Mucosa of stomach (tissue), 1 donor: ENCODE results near the gene CITED2.

Experiments
- H3K27me3 ChIP-seq: one replicate; pipeline ENCODE4 v1.7.0; 2013; ENCODE audit warnings: mild to moderate bottlenecking, low read length; ENCODE audit not compliant: control insufficient read depth, insufficient read depth
- H3K36me3 ChIP-seq: one replicate; pipeline ENCODE4 v1.7.0; 2013; ENCODE audit warnings: low read length; ENCODE audit not compliant: control insufficient read depth, insufficient read depth
- H3K4me1 ChIP-seq: one replicate; pipeline ENCODE4 v1.7.0; 2013; ENCODE audit warnings: mild to moderate bottlenecking, low read length; ENCODE audit not compliant: control insufficient read depth, insufficient read depth
- H3K4me3 ChIP-seq: one replicate; pipeline ENCODE4 v1.7.0; 2013; ENCODE audit warnings: low read length
- H3K9ac ChIP-seq: one replicate; pipeline ENCODE4 v1.7.0; 2013; ENCODE audit warnings: mild to moderate bottlenecking, low read length, moderate library complexity
- H3K9me3 ChIP-seq: one replicate; pipeline ENCODE4 v1.7.0; 2013; ENCODE audit warnings: mild to moderate bottlenecking, low read length, moderate library complexity; ENCODE audit not compliant: control insufficient read depth
- donor health status: Pancreatic carcinoma.

CITED2 gene

DNA sequence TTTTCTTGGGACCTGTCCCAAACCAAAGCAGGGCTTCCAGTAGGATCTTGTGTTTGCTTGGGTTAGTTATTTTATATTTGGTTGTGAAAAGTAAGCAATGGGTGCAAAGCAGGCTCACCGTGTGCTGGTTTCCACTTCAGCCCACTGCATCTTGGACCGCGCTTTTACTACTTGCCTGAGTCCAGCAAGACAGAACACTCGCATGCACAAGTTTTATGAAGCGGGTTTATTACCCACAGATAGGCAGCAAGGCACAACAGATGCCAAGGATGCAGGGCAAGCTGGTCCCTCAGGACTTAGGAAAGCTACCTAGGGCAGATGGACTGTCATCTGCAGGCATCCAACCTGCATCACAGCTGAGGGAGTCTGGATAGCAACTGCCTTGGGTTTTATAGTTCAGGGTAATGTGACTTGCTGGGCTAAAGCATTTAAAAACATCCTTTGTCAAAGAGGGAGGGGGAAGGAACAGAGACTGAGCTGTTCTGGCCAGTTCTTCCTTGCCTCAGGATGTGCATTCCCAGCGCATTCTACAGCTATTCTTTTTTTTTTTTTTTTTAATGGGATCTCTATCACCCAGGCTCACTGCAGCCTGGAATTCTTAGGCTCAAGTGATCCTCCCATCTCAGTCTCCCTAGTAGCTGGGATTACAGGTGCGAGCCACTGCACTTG is 18.5 kb downstream of the CITED2 start:
- Histone ChIP-seq H3K36me3 (no peaks in the 10 kb centered on the region), H3K4me1 (no peaks in the 10 kb centered on the region), H3K4me3 (no peak overlapping the region), H3K27me3 (no peaks in the 10 kb centered on the region), H3K9ac (no peak overlapping the region), H3K9me3 (no peaks in the 10 kb centered on the region)

- no peak overlapping the region for H3K9ac ChIP-seq
- no peak overlapping the region for H3K4me3 ChIP-seq
- no peaks in the 10 kb centered on the region for H3K27me3 ChIP-seq
- no peaks in the 10 kb centered on the region for H3K36me3 ChIP-seq
- H3K9me3 ChIP-seq, result no peaks in the 10 kb centered on the region
- peaks cover 7% of the 10 kb centered on the region for H3K4me1 ChIP-seq
Measured at GRCh38 chr6:139355172-139355571, 19.3 kb downstream of the CITED2 start.

GRCh38 chr6:139354189-139354588 is 20.3 kb downstream of the CITED2 start:
- Histone ChIP-seq H3K27me3 (no peaks in the 10 kb centered on the region), H3K4me1 (peaks cover 15% of the 10 kb centered on the region), H3K9me3 (no peaks in the 10 kb centered on the region)

DNA sequence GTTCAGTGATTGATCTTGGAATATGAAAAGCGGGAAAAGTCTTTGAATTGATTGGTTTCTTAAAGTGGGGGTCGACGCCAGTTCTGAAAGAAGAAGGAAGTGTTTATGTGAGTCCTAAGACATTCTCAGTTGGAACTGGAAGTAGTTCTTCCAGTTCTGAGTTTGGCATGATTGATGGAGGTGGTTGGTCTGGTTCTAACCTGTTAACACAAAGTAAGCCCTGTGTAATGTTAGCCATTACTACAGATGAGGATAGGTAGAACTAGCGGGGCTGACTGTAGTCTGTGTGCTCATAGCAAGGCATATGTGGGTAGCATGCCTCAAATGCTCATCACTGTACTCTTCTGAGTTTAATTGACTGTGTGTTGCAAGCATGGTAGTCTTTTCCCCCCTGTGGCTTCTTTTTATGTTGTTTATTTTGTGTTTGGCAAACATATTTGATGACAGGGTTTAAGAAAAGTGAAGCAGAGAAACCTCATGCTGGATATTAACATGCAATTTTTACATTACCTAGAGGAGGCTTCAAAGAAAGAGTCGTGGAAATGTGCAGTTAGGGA is 24.9 kb downstream of the CITED2 start:
- Histone ChIP-seq H3K27me3 (no peaks in the 10 kb centered on the region), H3K4me1 (peaks cover 15% of the 10 kb centered on the region), H3K36me3 (no peaks in the 10 kb centered on the region), H3K4me3 (no peak overlapping the region), H3K9ac (no peak overlapping the region), H3K9me3 (no peaks in the 10 kb centered on the region)

More at GRCh38 chr6:139354189-139354588, 20.3 kb downstream of the CITED2 start:
- H3K9ac ChIP-seq, result no peak overlapping the region
- no peaks in the 10 kb centered on the region for H3K36me3 ChIP-seq
- H3K4me3 ChIP-seq, result no peak overlapping the region

GRCh38 chr6:139346392-139346791 is 28.1 kb downstream of the CITED2 start:
- Histone ChIP-seq H3K36me3 (no peaks in the 10 kb centered on the region), H3K9me3 (no peaks in the 10 kb centered on the region), H3K9ac (no peak overlapping the region), H3K27me3 (no peaks in the 10 kb centered on the region), H3K4me1 (peaks cover 15% of the 10 kb centered on the region), H3K4me3 (no peak overlapping the region)

DNA sequence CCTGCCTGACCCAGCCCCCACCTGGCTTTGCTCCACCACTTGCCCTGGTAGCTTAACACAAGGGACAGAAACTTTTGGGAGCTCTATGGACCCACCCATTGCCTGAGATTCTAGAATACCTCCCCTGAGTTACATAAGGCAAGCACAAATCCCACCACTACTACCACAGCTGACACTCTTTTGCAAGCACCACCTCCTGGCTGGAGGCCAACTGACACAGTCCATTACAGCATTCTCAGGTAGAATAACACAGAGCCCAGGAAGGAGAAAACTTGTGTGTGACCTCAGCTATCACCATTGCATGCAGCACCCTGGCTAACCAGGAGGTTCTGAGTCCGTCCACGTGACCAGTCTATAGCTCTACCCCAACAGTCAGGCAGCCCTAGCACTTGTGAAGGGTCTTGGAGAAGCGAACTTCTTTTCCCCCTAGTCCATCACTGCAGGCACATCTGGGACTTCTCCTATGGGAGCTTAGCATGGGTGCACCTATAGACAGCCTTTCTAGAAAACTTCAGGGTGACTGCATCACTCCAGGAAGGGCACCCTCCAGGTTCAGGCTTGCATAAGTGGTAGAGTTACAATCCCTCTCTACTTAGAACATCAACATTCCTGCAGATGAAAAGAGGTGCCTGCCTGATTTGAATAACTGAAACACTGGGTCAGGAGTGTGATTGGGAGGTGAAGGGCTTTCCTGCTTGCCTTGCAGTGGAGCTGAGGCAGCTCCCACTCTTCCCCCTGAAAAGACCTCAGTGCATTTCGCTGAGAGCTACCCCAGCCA is 30.1 kb downstream of the CITED2 start:
- H3K9ac ChIP-seq, result no peak overlapping the region
- H3K9me3 ChIP-seq, result no peaks in the 10 kb centered on the region

DNA sequence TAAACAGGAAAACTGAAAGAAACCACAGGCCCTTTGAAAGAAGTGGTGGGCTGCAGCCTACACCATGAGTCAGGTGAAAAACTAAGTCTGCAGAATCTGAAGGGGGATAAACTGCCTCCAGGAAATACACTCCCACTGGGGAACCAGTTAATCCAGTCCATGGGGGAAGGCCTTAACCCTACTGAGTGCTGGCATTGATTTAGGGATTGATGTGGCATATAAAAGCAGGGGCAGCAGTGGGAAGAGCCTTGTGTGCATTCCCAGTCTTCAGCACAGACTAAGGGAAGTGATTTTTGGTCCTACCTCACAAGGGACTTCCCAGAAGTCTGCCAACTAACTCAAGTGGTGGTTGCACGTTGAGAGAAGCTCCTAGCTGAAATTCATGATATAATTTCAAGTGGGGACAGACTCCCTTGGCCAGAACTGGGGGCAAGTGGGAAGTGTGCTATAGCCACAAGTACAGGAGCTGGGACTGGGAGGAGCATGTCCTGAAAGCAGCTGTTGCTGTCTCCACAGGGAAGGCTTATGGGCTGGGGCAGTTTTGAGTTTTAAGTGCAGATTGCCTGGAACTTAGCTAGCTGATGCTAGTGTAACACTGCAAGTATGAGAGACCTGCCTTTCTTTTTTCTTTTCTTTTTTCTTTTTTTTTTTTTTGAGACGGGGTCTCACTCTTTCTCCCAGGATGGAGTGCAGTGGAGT is 31.2 kb downstream of the CITED2 start:
- Histone ChIP-seq H3K36me3 (no peaks in the 10 kb centered on the region), H3K4me1 (no peaks in the 10 kb centered on the region), H3K27me3 (no peaks in the 10 kb centered on the region), H3K4me3 (no peak overlapping the region), H3K9ac (no peak overlapping the region), H3K9me3 (no peaks in the 10 kb centered on the region)

More for the DNA sequence above, 30.1 kb downstream of the CITED2 start:
- Histone ChIP-seq H3K36me3 (no peaks in the 10 kb centered on the region), H3K27me3 (no peaks in the 10 kb centered on the region), H3K4me1 (peaks cover under 1% of the 10 kb centered on the region), H3K4me3 (no peak overlapping the region)

- no peak overlapping the region for H3K4me3 ChIP-seq
- no peaks in the 10 kb centered on the region for H3K9me3 ChIP-seq
- H3K9ac ChIP-seq, result no peak overlapping the region
- no peaks in the 10 kb centered on the region for H3K4me1 ChIP-seq
- no peaks in the 10 kb centered on the region for H3K27me3 ChIP-seq
- no peaks in the 10 kb centered on the region for H3K36me3 ChIP-seq
Measured at GRCh38 chr6:139341060-139341459, 33.4 kb downstream of the CITED2 start.

- no peak overlapping the region for H3K4me3 ChIP-seq
- H3K9ac ChIP-seq, result no peak overlapping the region
- no peaks in the 10 kb centered on the region for H3K27me3 ChIP-seq
- H3K9me3 ChIP-seq, result no peaks in the 10 kb centered on the region
- no peaks in the 10 kb centered on the region for H3K4me1 ChIP-seq
- no peaks in the 10 kb centered on the region for H3K36me3 ChIP-seq
Measured at GRCh38 chr6:139338795-139339194, 35.7 kb downstream of the CITED2 start.

GRCh38 chr6:139337830-139338229 is 36.6 kb downstream of the CITED2 start:
- H3K4me3 ChIP-seq, result no peak overlapping the region
- H3K9me3 ChIP-seq, result no peaks in the 10 kb centered on the region
- no peaks in the 10 kb centered on the region for H3K27me3 ChIP-seq
- no peak overlapping the region for H3K9ac ChIP-seq
- H3K4me1 ChIP-seq, result no peaks in the 10 kb centered on the region
- no peaks in the 10 kb centered on the region for H3K36me3 ChIP-seq

DNA sequence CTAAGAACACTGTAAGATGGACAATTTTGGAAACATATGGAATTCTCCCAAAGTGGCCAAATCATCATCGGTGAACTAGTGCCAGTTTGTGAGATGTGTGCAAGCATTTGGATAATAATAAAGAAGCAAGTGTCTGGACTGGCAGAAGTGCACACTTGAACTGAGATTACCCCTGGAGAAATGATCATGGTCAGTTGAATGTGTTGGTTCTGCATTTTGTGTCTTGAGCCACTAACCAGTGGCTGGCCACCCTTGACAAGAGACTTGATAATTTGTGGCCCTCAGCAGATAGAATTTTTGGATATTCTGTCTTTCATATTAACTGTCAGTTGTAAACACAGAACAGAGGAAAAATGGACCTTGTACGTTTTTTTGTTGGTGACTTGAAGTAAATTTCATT is 37.4 kb downstream of the CITED2 start:
- no peak overlapping the region for H3K4me3 ChIP-seq
- no peaks in the 10 kb centered on the region for H3K36me3 ChIP-seq
- H3K4me1 ChIP-seq, result no peaks in the 10 kb centered on the region
- no peak overlapping the region for H3K9ac ChIP-seq
- no peaks in the 10 kb centered on the region for H3K9me3 ChIP-seq
- no peaks in the 10 kb centered on the region for H3K27me3 ChIP-seq

- no peaks in the 10 kb centered on the region for H3K9me3 ChIP-seq
- no peaks in the 10 kb centered on the region for H3K27me3 ChIP-seq
- no peaks in the 10 kb centered on the region for H3K4me1 ChIP-seq
- H3K4me3 ChIP-seq, result no peak overlapping the region
- H3K9ac ChIP-seq, result no peak overlapping the region
- H3K36me3 ChIP-seq, result no peaks in the 10 kb centered on the region
Measured at GRCh38 chr6:139336488-139336887, 38.0 kb downstream of the CITED2 start.
